ENCODE results near the gene IL9.

Gene IL9

DNA sequence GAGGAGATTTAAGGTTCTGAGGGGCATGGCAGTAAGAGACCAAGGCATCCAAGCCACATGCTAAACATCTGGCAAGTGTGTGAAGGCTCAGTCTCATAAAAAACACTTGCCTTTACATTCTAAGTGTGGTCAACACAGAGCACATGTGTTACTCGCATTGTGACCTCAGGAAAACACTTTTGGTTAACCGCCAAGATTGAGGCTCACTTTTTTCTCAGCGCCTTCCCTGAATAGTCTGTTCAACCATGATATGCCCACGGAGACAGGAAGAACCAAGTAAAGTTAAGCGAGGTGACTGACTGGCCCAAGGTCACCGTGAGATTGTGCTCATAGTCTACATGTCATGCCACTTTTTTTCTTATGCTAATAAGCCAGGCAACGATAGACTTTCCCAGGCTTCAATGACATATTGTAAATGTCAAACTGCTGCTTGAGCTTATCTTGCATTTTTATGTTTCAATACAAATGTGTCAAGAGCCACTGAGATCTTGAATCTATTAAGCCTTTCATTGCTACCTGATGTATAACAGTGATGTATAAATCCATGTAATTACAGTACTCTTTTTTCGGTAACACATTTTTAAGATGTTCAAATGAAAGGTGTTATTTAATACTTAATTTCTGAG lies 21.1 kb upstream of the IL9 start:
- no peak overlapping the region for H3K9ac ChIP-seq (ENCODE audit: low read depth, low read length)
- H3K4me2 ChIP-seq (ENCODE audit: low read length), result no peak overlapping the region
- H3K27me3 ChIP-seq (ENCODE audit: control insufficient read depth, insufficient read depth, low read length), result peaks cover 68% of the 10 kb centered on the region
- H3K36me3 ChIP-seq (ENCODE audit: insufficient read depth, low read length), result no peaks in the 10 kb centered on the region
- no peaks in the 10 kb centered on the region for H3K9me3 ChIP-seq (replicated peaks; ENCODE audit: low read length)
- no peaks in the 10 kb centered on the region for H3K4me1 ChIP-seq (ENCODE audit: control insufficient read depth, insufficient read depth, low read length)
- H3K4me3 ChIP-seq (ENCODE audit: low read length), result no peak overlapping the region

DNA sequence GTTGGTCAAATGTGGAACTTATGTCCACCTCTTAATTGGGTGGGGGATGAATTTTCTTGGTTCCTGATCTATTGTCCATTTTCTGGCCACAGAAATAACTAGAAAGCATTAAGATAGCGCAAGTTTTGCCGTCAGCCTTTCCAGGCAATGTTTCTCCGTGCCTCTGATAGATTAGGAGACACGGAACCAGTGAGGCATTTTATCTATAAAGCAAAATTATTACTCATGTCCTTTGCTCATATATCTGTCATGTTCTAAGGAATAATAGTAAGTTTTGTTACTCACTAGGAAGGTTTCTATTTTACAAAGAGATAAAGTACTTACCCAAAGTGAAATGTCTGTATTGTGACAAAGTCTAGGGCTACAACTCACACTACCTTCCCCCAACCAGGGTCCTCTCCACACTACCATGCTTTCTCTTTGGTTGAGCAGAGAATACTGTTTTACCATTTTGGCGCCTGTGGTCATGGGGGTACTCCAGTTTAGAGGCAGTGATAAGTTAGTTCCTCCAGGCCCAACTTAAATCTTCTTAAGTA lies 19.9 kb upstream of the IL9 start:
- Histone ChIP-seq H3K4me1 (ENCODE audit: control insufficient read depth, insufficient read depth, low read length) (no peaks in the 10 kb centered on the region), H3K4me2 (ENCODE audit: low read length) (no peak overlapping the region), H3K9ac (ENCODE audit: low read depth, low read length) (no peak overlapping the region), H3K9me3 (replicated peaks; ENCODE audit: low read length) (no peaks in the 10 kb centered on the region), H3K27me3 (ENCODE audit: control insufficient read depth, insufficient read depth, low read length) (peaks cover 78% of the 10 kb centered on the region), H3K36me3 (ENCODE audit: insufficient read depth, low read length) (no peaks in the 10 kb centered on the region), H3K4me3 (ENCODE audit: low read length) (no peak overlapping the region)

DNA sequence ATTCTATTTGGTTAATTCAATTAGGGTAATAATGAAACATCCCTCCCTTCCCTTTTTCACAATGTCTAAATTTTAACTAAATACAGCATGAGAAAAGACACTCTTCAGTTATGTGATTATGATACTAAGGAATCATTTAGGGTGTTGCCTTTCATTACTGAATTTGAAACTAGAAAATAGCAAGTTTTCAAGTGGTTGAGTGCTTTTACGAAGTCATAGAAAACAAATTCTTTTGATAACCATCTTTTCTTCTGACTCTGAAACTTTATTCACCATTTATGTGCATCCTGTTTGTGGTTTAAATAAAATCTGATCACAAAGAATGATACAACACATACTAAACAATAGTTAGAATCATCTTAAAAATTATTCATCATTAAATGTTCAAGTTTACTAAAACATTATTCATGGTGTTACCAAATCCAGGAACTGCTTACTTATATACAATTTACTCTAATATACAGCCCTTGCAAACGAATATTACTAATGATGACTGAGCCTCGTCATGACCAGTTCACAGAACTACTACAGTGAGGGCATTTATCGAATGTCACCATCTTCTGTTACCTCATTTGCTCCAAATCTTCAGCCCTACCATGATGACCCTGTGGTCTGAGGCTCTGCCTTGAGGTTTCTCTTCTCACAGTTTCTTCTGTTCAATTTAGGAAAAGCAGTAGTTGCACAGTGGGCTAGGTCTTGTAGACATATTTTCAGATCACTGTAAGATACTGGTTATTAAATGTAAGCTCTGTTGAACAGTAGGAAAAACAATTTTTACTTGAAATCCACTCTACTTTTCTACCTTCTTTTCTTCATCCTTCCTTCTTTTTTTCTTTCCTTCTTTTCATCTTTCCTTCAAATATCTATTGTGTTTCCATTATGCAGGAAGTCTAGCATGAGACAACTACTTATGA lies 18.3 kb upstream of the IL9 start:
- Histone ChIP-seq H3K4me3 (ENCODE audit: low read length) (no peak overlapping the region), H3K36me3 (ENCODE audit: insufficient read depth, low read length) (no peaks in the 10 kb centered on the region), H3K4me2 (ENCODE audit: low read length) (no peak overlapping the region), H3K4me1 (ENCODE audit: control insufficient read depth, insufficient read depth, low read length) (no peaks in the 10 kb centered on the region), H3K27me3 (ENCODE audit: control insufficient read depth, insufficient read depth, low read length) (peaks cover 80% of the 10 kb centered on the region), H3K9me3 (replicated peaks; ENCODE audit: low read length) (no peaks in the 10 kb centered on the region), H3K9ac (ENCODE audit: low read depth, low read length) (no peak overlapping the region)

DNA sequence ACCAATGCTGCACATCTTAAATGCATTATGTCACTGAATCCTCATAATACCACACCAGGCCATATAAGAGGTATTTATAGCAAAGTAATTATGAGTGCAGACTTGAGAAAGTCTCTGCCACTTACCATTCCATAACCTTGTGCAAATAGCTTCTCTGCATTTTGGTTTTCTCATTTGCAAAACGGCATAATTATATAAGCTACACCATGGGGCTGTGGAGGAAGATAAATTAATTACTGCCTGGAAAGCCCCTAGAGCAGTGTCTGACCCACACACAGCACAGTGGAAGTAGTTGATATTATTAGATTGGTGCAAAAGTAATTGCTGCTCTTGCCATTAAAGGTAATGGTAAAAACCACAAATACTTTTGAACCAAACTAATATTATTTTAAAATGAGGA lies 9.5 kb upstream of the IL9 start:
- H3K36me3 ChIP-seq (ENCODE audit: insufficient read depth, low read length), result no peaks in the 10 kb centered on the region

DNA sequence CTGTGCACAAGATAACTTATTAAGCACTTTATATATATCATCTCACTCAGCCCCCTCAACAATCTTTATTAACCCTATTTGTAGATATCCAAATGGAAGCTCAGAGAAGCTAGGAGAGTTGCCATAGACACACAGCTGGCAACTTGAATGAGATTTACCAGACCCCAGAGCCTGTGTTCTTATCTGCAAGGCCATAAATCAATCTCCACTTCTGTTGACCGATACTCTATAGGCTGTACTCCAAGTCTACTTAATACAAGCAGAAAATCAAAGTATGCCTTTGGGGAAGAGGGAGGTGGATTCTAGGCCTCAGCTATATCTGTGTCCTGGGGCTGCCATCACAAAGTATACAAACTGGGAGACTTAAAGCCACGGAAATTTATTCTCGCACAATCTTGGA lies 6.0 kb upstream of the IL9 start:
- Histone ChIP-seq H3K4me2 (ENCODE audit: low read length) (no peak overlapping the region), H3K9ac (ENCODE audit: low read depth, low read length) (no peak overlapping the region), H3K4me3 (ENCODE audit: low read length) (no peak overlapping the region), H3K9me3 (replicated peaks; ENCODE audit: low read length) (no peaks in the 10 kb centered on the region), H3K27me3 (ENCODE audit: control insufficient read depth, insufficient read depth, low read length) (peaks cover 49% of the 10 kb centered on the region), H3K4me1 (ENCODE audit: control insufficient read depth, insufficient read depth, low read length) (no peaks in the 10 kb centered on the region), H3K36me3 (ENCODE audit: insufficient read depth, low read length) (no peaks in the 10 kb centered on the region)

More for the DNA sequence above, 9.5 kb upstream of the IL9 start:
- no peak overlapping the region for H3K4me3 ChIP-seq (ENCODE audit: low read length)
- H3K4me1 ChIP-seq (ENCODE audit: control insufficient read depth, insufficient read depth, low read length), result no peaks in the 10 kb centered on the region
- H3K27me3 ChIP-seq (ENCODE audit: control insufficient read depth, insufficient read depth, low read length), result peaks cover 46% of the 10 kb centered on the region
- H3K9ac ChIP-seq (ENCODE audit: low read depth, low read length), result no peak overlapping the region
- no peak overlapping the region for H3K4me2 ChIP-seq (ENCODE audit: low read length)
- no peaks in the 10 kb centered on the region for H3K9me3 ChIP-seq (replicated peaks; ENCODE audit: low read length)

DNA sequence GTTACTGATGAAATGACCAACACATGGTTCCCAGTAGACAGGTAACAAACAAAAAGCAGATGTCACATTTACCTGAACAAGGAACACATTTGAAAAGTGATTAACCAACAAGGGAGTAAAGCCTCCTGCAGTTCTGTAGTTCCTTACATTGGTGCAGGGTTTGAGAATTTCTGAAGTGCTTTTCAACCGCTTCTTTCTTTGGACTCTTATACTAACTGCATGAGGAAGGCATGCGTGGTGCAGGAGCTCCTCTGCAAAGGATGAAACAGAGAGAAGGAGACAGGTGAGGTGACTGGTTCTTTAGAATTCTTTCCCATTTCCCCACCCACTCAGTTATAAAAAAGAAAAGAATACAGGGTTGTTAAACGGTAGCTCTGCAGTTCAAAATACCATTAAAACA lies 4.6 kb upstream of the IL9 start:
- Histone ChIP-seq H3K9me3 (replicated peaks; ENCODE audit: low read length) (no peaks in the 10 kb centered on the region), H3K27me3 (ENCODE audit: control insufficient read depth, insufficient read depth, low read length) (peaks cover 53% of the 10 kb centered on the region), H3K9ac (ENCODE audit: low read depth, low read length) (no peak overlapping the region), H3K4me3 (ENCODE audit: low read length) (no peak overlapping the region), H3K4me2 (ENCODE audit: low read length) (no peak overlapping the region), H3K36me3 (ENCODE audit: insufficient read depth, low read length) (no peaks in the 10 kb centered on the region), H3K4me1 (ENCODE audit: control insufficient read depth, insufficient read depth, low read length) (no peaks in the 10 kb centered on the region)

DNA sequence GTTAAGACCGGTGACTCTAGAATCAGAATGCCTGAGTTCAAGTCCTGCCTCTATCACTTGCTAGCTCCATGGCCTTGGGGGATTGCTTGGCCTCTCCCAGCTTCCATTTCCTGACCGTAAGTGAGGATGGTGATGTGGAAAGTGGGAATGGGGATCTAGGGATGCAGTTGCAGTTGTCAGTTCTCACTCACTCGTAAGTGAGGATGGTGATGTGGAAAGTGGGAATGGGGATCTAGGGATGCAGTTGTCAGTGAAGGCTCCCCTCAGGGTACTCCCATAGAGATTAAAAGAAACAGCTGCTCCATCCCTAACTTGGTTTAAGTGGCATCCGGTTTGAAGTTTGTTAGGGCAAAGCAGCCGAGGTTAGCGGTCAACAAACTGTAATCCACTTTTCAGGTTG lies 3.0 kb upstream of the IL9 start:
- Histone ChIP-seq H3K4me2 (ENCODE audit: low read length) (no peak overlapping the region), H3K4me1 (ENCODE audit: control insufficient read depth, insufficient read depth, low read length) (no peaks in the 10 kb centered on the region), H3K9me3 (replicated peaks; ENCODE audit: low read length) (no peaks in the 10 kb centered on the region), H3K27me3 (ENCODE audit: control insufficient read depth, insufficient read depth, low read length) (peaks cover 55% of the 10 kb centered on the region), H3K9ac (ENCODE audit: low read depth, low read length) (no peak overlapping the region), H3K4me3 (ENCODE audit: low read length) (no peak overlapping the region), H3K36me3 (ENCODE audit: insufficient read depth, low read length) (no peaks in the 10 kb centered on the region)

DNA sequence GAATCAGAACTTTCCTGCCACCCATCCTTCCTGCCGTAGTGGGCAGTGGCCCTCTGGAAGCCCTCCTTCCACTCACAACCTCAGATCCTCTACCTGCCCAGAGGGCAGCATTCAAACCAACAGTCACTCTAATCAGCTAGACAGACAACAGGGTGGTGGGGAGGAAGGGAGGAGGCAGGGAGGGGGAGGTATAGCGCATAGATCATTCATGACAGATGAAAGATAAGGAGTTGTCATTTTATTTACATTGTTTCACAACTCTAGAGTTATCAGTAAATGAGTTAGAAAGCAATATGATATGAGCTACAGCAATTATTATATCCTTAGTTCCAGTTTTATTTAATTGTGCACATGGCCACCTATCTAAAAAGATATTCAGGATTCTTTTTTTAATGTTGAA lies 852 bp downstream of the IL9 start:
- H3K27me3 ChIP-seq (ENCODE audit: control insufficient read depth, insufficient read depth, low read length), result peaks cover 24% of the 10 kb centered on the region
- no peak overlapping the region for H3K9ac ChIP-seq (ENCODE audit: low read depth, low read length)
- H3K4me3 ChIP-seq (ENCODE audit: low read length), result no peak overlapping the region
- H3K4me1 ChIP-seq (ENCODE audit: control insufficient read depth, insufficient read depth, low read length), result no peaks in the 10 kb centered on the region
- no peak overlapping the region for H3K4me2 ChIP-seq (ENCODE audit: low read length)
- H3K9me3 ChIP-seq (replicated peaks; ENCODE audit: low read length), result no peaks in the 10 kb centered on the region
- no peaks in the 10 kb centered on the region for H3K36me3 ChIP-seq (ENCODE audit: insufficient read depth, low read length)

DNA sequence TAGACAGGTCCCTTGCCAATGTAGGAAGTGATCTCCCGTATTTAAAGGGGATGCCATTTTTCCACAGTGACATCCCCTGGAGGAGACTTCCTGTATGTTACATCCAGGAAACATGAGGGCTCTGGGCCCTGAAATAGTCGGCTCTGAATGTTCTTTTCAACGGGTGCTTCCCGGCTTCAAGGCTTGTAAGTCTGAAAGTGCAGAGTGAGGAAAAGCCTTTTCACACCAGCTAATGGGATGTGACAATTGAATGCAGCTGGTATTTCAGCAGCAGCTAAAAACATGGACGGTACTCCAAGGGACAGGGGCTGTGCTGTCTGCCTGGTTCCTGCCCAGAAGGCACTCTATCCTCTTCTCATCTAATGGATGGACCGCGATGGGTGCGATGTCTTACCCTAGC lies 1.4 kb downstream of the IL9 start:
- H3K4me3 ChIP-seq (ENCODE audit: low read length), result no peak overlapping the region
- peaks cover 19% of the 10 kb centered on the region for H3K27me3 ChIP-seq (ENCODE audit: control insufficient read depth, insufficient read depth, low read length)
- H3K4me1 ChIP-seq (ENCODE audit: control insufficient read depth, insufficient read depth, low read length), result no peaks in the 10 kb centered on the region

DNA sequence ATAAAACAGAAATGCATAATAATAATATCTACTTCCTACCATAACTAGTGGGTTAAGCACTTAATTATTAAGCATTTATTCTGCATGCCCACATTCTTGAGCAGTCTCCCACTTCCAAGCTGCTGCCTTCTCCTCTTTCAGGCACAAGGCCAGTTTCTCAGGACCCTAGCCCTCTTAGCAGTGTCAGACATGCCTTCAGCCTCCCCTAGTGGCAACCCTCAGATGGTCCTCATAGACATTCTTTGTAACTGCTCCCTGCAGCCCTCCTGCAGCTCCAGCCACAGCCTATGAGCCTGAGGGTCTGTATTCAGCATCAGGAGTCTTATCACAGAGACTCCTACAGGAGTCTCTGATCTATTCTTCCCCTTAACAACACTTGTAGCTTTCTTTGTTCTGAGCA lies 3.9 kb downstream of the IL9 start:
- Histone ChIP-seq H3K27me3 (ENCODE audit: control insufficient read depth, insufficient read depth, low read length) (peaks cover 9% of the 10 kb centered on the region), H3K4me2 (ENCODE audit: low read length) (no peak overlapping the region), H3K9me3 (replicated peaks; ENCODE audit: low read length) (no peaks in the 10 kb centered on the region), H3K4me1 (ENCODE audit: control insufficient read depth, insufficient read depth, low read length) (no peaks in the 10 kb centered on the region), H3K9ac (ENCODE audit: low read depth, low read length) (no peak overlapping the region), H3K4me3 (ENCODE audit: low read length) (no peak overlapping the region), H3K36me3 (ENCODE audit: insufficient read depth, low read length) (no peaks in the 10 kb centered on the region)

More for the DNA sequence above, 1.4 kb downstream of the IL9 start:
- H3K9ac ChIP-seq (ENCODE audit: low read depth, low read length), result no peak overlapping the region
- H3K4me2 ChIP-seq (ENCODE audit: low read length), result no peak overlapping the region
- H3K9me3 ChIP-seq (replicated peaks; ENCODE audit: low read length), result no peaks in the 10 kb centered on the region
- H3K36me3 ChIP-seq (ENCODE audit: insufficient read depth, low read length), result no peaks in the 10 kb centered on the region

DNA sequence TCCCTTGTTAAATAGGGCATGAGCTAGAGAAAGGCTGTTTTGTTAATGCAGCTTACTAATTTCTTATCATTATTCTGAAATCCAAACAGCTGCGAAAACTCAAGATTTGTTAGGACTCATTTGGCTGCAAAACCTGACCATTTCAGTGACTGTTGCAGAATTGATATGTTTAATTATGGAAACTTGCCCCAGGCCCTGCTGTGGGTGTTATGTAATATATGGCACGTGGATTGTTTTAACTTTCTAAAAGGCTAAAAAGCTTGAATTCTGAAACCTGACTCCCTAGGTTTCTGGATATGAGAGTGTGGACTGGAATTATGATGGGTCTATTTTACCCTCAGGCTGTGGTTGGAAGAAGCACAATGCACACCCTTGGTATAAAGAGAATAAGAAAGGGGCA lies 4.4 kb downstream of the IL9 start:
- H3K27me3 ChIP-seq (ENCODE audit: control insufficient read depth, insufficient read depth, low read length), result peaks cover 9% of the 10 kb centered on the region
- H3K9ac ChIP-seq (ENCODE audit: low read depth, low read length), result no peak overlapping the region
- H3K9me3 ChIP-seq (replicated peaks; ENCODE audit: low read length), result no peaks in the 10 kb centered on the region
- H3K4me3 ChIP-seq (ENCODE audit: low read length), result no peak overlapping the region
- no peaks in the 10 kb centered on the region for H3K4me1 ChIP-seq (ENCODE audit: control insufficient read depth, insufficient read depth, low read length)
- no peak overlapping the region for H3K4me2 ChIP-seq (ENCODE audit: low read length)
- H3K36me3 ChIP-seq (ENCODE audit: insufficient read depth, low read length), result no peaks in the 10 kb centered on the region

All from skeletal muscle satellite cell (primary cell).